GM12878 (cell line): ENCODE measurements around the gene SLC4A2. TPM values are rescaled to one million over a fixed set of nuclear protein-coding genes. Genes with fewer than 3 reads are reported as not detected.

Experiments
- ATAC-seq: fragments of 200-7000 bp; cut with Tn5 transposase; 3 replicates; pipeline ENCODE4 v1.9.1; 2020; ENCODE audit warnings: mild to moderate bottlenecking, moderate library complexity
- BruUV-seq: library from RNA; stranded (reverse); fragments of 400-500 nt; replicated peaks from 2 replicates; lab custom pipeline; 2021; lab: Mats Ljungman, UMichigan
- CTCF ChIA-PET: fragments of 300-600 bp; sonication (Branson Sonifier 250); formaldehyde crosslinking; extraction: SDS; loops from one replicate; lab custom pipeline; 2021; ENCODE audit warnings: inconsistent platforms; lab: Yijun Ruan, JAX
- POLR2A ChIA-PET: fragments of 350-600 bp; formaldehyde crosslinking; extraction: SDS; loops from one replicate; lab custom pipeline; 2021; ENCODE audit warnings: inconsistent platforms; lab: Charles Lee
- RAD21 ChIA-PET: fragments of 300-600 bp; sonication (Branson Sonifier 250); formaldehyde crosslinking; loops from one replicate; lab custom pipeline; 2023; ENCODE audit warnings: antibody characterized with exemption; ENCODE audit not compliant: unreplicated experiment; lab: Charles Lee
- SMC1A ChIA-PET: fragments of 300-600 bp; sonication (Branson Sonifier 250); formaldehyde crosslinking; loops from one replicate; lab custom pipeline; 2023; ENCODE audit not compliant: unreplicated experiment, uncharacterized antibody; lab: Charles Lee
- DNase-seq: peaks from one replicate; pipeline ENCODE4 v3.0.0-alpha.2; 2011; ENCODE audit warnings: low read depth, low spot score
- FAIRE-seq: peaks from 3 replicates; lab custom pipeline; 2011; peaks lifted over from hg19 to GRCh38; lab: Jason Lieb, UNC
- H2AFZ ChIP-seq: 2 replicates; pipeline ENCODE4 v1.6.0; 2011; ENCODE audit warnings: low read depth, low read length, control low read depth; ENCODE audit not compliant: control insufficient read depth
- H3K27ac ChIP-seq: 2 replicates; pipeline ENCODE4 v1.5.1; 2011; ENCODE audit warnings: control low read depth; ENCODE audit not compliant: control insufficient read depth, insufficient read depth
- H3K27me3 ChIP-seq, 2 experiments: replicated peaks in 1 of 2; 2 replicates each; pipeline versions ENCODE4 v1.6.0 to v1.6.1; 2011; ENCODE audit warnings: low read length in 1 of 2; ENCODE audit not compliant: control insufficient read depth in 2 of 2, insufficient read depth in 2 of 2
- H3K36me3 ChIP-seq, 2 experiments: 2 replicates each; pipeline ENCODE4 v1.5.1; 2011; ENCODE audit warnings: low read length in 1 of 2; ENCODE audit not compliant: control insufficient read depth in 2 of 2, insufficient read depth in 2 of 2
- H3K4me1 ChIP-seq: 2 replicates; pipeline ENCODE4 v1.6.1; 2011; ENCODE audit warnings: mild to moderate bottlenecking, low read length, moderate library complexity, mixed read lengths; ENCODE audit not compliant: control insufficient read depth, insufficient read depth
- H3K4me2 ChIP-seq: 2 replicates; pipeline ENCODE4 v1.6.0; 2011; ENCODE audit warnings: control low read depth; ENCODE audit not compliant: control insufficient read depth, insufficient read depth
- H3K4me3 ChIP-seq: fragments of 200-600 bp; sonication (generic); 2 replicates; pipeline ENCODE4 v1.5.1; 2016
- H3K79me2 ChIP-seq: 2 replicates; pipeline ENCODE4 v1.6.0; 2011; ENCODE audit warnings: low read length; ENCODE audit not compliant: control insufficient read depth, insufficient read depth
- H3K9ac ChIP-seq: 2 replicates; pipeline ENCODE4 v1.8.0; 2011; ENCODE audit warnings: low read length, control low read depth, mixed read lengths; ENCODE audit not compliant: control insufficient read depth, insufficient read depth
- H3K9me3 ChIP-seq: replicated peaks from 3 replicates; pipeline ENCODE4 v1.5.1; 2011; ENCODE audit warnings: mild to moderate bottlenecking, low read length; ENCODE audit not compliant: control insufficient read depth, insufficient read depth
- H4K20me1 ChIP-seq: 2 replicates; pipeline ENCODE4 v1.6.0; 2011; ENCODE audit not compliant: control insufficient read depth, insufficient read depth
- GATAD2B ChIP-seq: fragments of 450-650 bp; conservative IDR thresholded peaks from 2 replicates; pipeline ENCODE4 v1.6.1; 2017; ENCODE audit warnings: low read depth, mild to moderate bottlenecking, moderate library complexity
- HDAC2 ChIP-seq: fragments of 200-600 bp; sonication (generic); IDR thresholded peaks from 2 replicates; pipeline ENCODE4 v1.6.1; 2017
- NR2F1 ChIP-seq: fragments of 450-650 bp; conservative IDR thresholded peaks from 2 replicates; pipeline ENCODE4 v1.6.1; 2017; ENCODE audit warnings: mild to moderate bottlenecking
- WGBS: methylation state at CpG from one replicate; pipeline ENCODE4 v1.1.6; 2016; ENCODE audit warnings: low lambda C conversion rate; ENCODE audit not compliant: insufficient replicate concordance, insufficient coverage; ENCODE audit errors: missing lambda C conversion rate; 5-methylcytosine and 5-hydroxymethylcytosine counted together
- in situ Hi-C: fragments of 300-500 bp; cut with MboI; formaldehyde crosslinking; loops from 9 replicates; pipeline ENCODE4 v1.14.3; 2018; ENCODE audit warnings: mixed read lengths
- intact Hi-C: fragments of 100-400 bp; cut with micrococcal nuclease; formaldehyde crosslinking; loops from one replicate; pipeline ENCODE4 v1.14.2; 2022; ENCODE audit not compliant: unreplicated experiment
- polyA plus RNA-seq, 11 experiments: library from polyadenylated mRNA; depleted of rRNA in 4 of 11; unstranded in 6 of 11; stranded (reverse) in 5 of 11; fragments of >200 nt; fragmentation: Nextera tagmentation in 4 of 11; fragmentation: Illumina TruSeq in 1 of 11; extraction: Ambion mirVana in 4 of 11; extraction: Trizol in 1 of 11; gene quantifications; 1 replicate in 1 of 11; 2 replicates in 10 of 11; pipeline versions ENCODE4 v1.2.1 to v1.2.3, GENCODE V29; 2011 to 2016; ENCODE audit warnings: inconsistent platforms in 2 of 11, missing spikeins in 2 of 11, low read depth in 1 of 11
- total RNA-seq, 4 experiments: library from RNA; depleted of rRNA in 3 of 4; stranded (reverse); fragments of >200 nt in 3 of 4; fragmentation: Illumina TruSeq in 1 of 4; extraction: Trizol in 1 of 4; gene quantifications; 2 replicates each; pipeline versions ENCODE4 v1.2.1 to v1.2.3, GENCODE V29; 2013 to 2021
- TF ChIP-seq, protein P1 (sequence below): fragments of 450-650 bp; formaldehyde crosslinking; IDR thresholded peaks from 2 replicates; pipeline ENCODE4 v1.4.0; 2020; ENCODE audit warnings: mild to moderate bottlenecking, moderate library complexity

Gene SLC4A2
- total and polyA plus RNA-seq, 10 of the 15 experiments (the other 5 are each of a cell fraction or from before 2014, with no cell fraction given): 2.7 to 78.6 (median 30.1) TPM

DNA sequence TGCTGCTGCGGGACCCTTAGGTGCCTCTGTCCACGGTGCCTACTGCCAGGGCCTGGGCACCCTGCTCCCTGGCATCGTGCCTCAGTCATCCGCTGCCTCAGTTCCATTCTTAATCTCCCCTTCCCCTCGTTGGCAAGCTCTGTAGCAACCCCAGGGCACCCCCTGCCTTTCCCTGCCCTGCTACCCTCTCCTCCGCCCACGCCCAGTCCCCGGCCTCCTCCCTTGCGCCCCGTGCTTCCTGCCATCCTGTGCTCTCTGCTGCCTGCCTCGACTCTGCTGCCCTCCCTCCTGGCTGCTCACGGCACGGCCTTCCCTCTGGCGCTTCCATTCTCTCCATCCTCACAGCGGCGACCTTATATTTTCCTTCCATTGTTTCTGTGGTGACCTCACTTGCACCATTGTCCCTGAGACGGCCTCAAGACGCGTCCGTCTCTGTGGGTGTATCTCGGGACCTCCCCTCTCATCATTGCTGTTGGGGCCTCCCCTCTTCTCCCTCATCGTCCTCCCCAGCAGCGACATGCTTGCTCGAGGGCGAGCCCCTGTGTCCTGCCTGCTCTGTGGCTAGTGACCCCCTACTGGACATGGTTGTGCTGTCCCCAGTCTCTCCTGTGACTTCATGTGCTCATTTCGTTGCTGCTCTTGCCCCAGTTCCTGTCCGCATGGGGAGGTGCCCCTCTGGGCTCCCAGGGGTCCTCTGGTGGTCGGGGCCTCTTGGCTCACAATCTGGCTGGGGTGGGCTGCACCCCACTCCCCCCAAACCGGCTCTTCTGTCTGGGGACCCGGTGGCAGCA lies 62.2 kb downstream of the SLC4A2 start:
- DNase-seq (no peak), ATAC-seq (no peak), FAIRE-seq (no peak)
- WGBS: 72% methylated on average over 24 of the region's 30 CpGs
- ChIA-PET RAD21 (no interaction called here), POLR2A (no interaction called here), SMC1A (no interaction called here), CTCF (interaction anchor here (0.6 to 1.4 kb wide), 2 partner anchors 10 to 521 kb away, joined by 3 read pairs; no protein-coding TSS in a partner anchor)
- TF ChIP-seq GATAD2B: no peak
- TF ChIP-seq, protein P1, sequence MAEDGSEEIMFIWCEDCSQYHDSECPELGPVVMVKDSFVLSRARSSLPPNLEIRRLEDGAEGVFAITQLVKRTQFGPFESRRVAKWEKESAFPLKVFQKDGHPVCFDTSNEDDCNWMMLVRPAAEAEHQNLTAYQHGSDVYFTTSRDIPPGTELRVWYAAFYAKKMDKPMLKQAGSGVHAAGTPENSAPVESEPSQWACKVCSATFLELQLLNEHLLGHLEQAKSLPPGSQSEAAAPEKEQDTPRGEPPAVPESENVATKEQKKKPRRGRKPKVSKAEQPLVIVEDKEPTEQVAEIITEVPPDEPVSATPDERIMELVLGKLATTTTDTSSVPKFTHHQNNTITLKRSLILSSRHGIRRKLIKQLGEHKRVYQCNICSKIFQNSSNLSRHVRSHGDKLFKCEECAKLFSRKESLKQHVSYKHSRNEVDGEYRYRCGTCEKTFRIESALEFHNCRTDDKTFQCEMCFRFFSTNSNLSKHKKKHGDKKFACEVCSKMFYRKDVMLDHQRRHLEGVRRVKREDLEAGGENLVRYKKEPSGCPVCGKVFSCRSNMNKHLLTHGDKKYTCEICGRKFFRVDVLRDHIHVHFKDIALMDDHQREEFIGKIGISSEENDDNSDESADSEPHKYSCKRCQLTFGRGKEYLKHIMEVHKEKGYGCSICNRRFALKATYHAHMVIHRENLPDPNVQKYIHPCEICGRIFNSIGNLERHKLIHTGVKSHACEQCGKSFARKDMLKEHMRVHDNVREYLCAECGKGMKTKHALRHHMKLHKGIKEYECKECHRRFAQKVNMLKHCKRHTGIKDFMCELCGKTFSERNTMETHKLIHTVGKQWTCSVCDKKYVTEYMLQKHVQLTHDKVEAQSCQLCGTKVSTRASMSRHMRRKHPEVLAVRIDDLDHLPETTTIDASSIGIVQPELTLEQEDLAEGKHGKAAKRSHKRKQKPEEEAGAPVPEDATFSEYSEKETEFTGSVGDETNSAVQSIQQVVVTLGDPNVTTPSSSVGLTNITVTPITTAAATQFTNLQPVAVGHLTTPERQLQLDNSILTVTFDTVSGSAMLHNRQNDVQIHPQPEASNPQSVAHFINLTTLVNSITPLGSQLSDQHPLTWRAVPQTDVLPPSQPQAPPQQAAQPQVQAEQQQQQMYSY: no peak
- no peak for TF ChIP-seq NR2F1
- TF ChIP-seq HDAC2: no peak
- BruUV-seq: no TSS peak
- in situ Hi-C loops (no loop called here), intact Hi-C loops (no loop called here)
- no peak overlapping the region for H3K4me3 ChIP-seq
- no peak overlapping the region for H2AFZ ChIP-seq
- no peak overlapping the region for H3K9ac ChIP-seq
- H3K27me3 ChIP-seq: no peaks in the 10 kb centered on the region
- peaks cover 9 to 23% of the 10 kb centered on the region in 2 experiments; a peak in 3 of 4 replicates for H3K36me3 ChIP-seq
- no peak overlapping the region for H3K27ac ChIP-seq
- H3K4me2 ChIP-seq: no peak overlapping the region
- H4K20me1 ChIP-seq: no peaks in the 10 kb centered on the region
- no peaks in the 10 kb centered on the region for H3K9me3 ChIP-seq
- H3K4me1 ChIP-seq: no peaks in the 10 kb centered on the region
- no peaks in the 10 kb centered on the region for H3K79me2 ChIP-seq
